Omental fat pad (tissue), 4 donors: ENCODE measurements around the gene ZGPAT. TPM values are rescaled to one million over a fixed set of nuclear protein-coding genes. Genes with fewer than 3 reads are reported as not detected.

ENCODE experiments used
- ATAC-seq: fragments of 150-250 bp; one replicate; pipeline ENCODE4 v1.9.1; 2016; ENCODE audit warnings: mild to moderate bottlenecking, moderate library complexity; ENCODE audit not compliant: low FRiP score
- DNase-seq: peaks from one replicate; pipeline ENCODE4 v3.0.0-alpha.2; 2019; ENCODE audit warnings: low spot score
- CTCF ChIP-seq, 3 donors: fragments of 450-650 bp; IDR thresholded peaks; one replicate each; pipeline ENCODE4 v1.5.1; 2016 to 2017; ENCODE audit warnings: antibody characterized with exemption in 3 of 3, mild to moderate bottlenecking in 3 of 3, moderate library complexity in 2 of 3
- total RNA-seq, 4 donors: library from RNA; depleted of rRNA; stranded (reverse); fragments of >200 nt; gene quantifications; one replicate each; pipeline ENCODE4 v1.1.0, GENCODE V29; 2016

Gene ZGPAT
- total RNA-seq, 4 donors from 2014 or later = 13.2 to 34.5 (median 20.6) TPM

GRCh38 chr20:63661959-63662812 is 45.7 kb upstream of the ZGPAT start:
- no peak for ATAC-seq
- TF ChIP-seq CTCF (IDR thresholded peaks at IDR 0.05) = no peak
- no peak for DNase-seq

DNA sequence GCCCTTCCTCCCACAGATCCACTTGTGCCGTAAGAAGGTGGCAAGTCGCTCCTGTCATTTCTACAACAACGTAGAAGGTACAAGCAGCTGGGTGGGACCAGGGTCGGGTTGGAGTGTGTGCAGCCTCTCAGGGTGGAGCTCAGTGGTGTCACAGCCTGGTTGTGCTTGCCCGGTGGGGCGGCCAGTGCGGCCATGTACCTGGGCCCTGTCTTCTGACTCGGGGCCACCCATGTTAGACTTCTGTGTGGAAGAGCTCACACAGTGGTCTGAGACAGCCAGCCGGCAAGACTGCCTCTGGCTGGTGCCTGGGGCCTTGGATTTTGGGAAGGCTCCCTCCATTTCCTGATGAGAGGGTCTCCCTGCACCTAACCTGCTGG is 45.0 kb upstream of the ZGPAT start:
- no peak for DNase-seq
- no peak for ATAC-seq
- TF ChIP-seq CTCF (IDR thresholded peaks at IDR 0.05) = no peak

- no peak for DNase-seq
- no peak for TF ChIP-seq CTCF (IDR thresholded peaks at IDR 0.05)
- ATAC-seq = no peak
Observed at GRCh38 chr20:63663332-63664066, 44.3 kb upstream of the ZGPAT start.

DNA sequence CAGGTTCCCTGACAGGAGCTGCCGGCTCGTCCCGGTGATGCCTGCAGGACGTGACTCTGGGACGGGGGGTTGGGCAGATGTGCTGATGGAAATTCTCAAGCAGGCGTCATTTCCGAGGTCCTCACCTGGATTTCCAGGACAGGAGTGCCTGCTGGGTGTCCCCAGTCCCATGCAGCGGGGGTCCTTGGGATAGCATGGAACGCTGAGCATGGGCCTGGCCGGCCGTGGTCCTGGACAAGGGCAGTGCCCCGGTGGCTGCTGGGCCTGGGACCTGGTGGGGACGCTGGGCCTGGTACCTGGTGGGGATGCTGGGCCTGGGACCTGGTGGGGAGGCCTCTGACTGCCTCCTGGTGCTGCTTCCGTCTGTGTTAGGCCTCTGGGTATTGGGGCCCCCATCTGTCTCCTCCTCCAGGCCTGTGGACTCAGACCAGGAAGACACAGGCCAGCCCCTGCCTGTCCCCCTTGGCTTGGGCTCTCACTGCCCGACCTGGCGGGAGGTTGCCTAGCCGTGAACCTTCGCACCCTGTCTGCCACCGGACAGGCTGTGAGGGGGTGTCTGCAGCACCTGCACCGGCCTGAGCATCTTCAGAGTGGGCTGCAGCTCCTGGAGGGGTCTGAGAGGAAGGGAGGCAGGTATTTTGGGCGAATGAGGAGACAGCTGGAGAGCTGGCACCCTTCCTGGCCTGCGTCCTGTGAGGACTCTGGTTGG is 43.5 kb upstream of the ZGPAT start:
- no peak for DNase-seq
- ATAC-seq = no peak
- no peak for TF ChIP-seq CTCF (IDR thresholded peaks at IDR 0.05)

GRCh38 chr20:63664861-63665594 is 42.8 kb upstream of the ZGPAT start:
- ATAC-seq = peak; percentile 77
- DNase-seq = no peak

More at GRCh38 chr20:63664861-63665594, 42.8 kb upstream of the ZGPAT start:
- TF ChIP-seq CTCF (IDR thresholded peaks at IDR 0.05) = no peak
